HG03469 (cell line): ENCODE results near the gene CCDC88C.

Source experiments
- ATAC-seq: cut with Tn5 transposase; IDR thresholded peaks from one replicate; pipeline ENCODE4 v1.9.1; 2021; ENCODE audit warnings: mild to moderate bottlenecking, moderate library complexity, moderate number of reproducible peaks; ENCODE audit not compliant: unreplicated experiment

CCDC88C gene

GRCh38 chr14:91310606-91311283, 106.9 kb downstream of the CCDC88C start:
- no peak for ATAC-seq

- no peak for ATAC-seq
Observed at GRCh38 chr14:91309756-91310280, 107.8 kb downstream of the CCDC88C start.

GRCh38 chr14:91308337-91308736, 109.3 kb downstream of the CCDC88C start:
- ATAC-seq: no peak

GRCh38 chr14:91307652-91308051, 110.0 kb downstream of the CCDC88C start:
- ATAC-seq: no peak

GRCh38 chr14:91307046-91307445, 110.6 kb downstream of the CCDC88C start:
- ATAC-seq: no peak

- no peak for ATAC-seq
Observed at GRCh38 chr14:91306547-91306946, 111.1 kb downstream of the CCDC88C start.

- ATAC-seq: no peak
Observed at GRCh38 chr14:91305650-91306431, 111.8 kb downstream of the CCDC88C start.

- ATAC-seq: no peak
Observed at GRCh38 chr14:91303924-91304229, 113.7 kb downstream of the CCDC88C start.

- ATAC-seq: no peak
Observed at GRCh38 chr14:91303091-91303923, 114.3 kb downstream of the CCDC88C start.

GRCh38 chr14:91302391-91302790, 115.2 kb downstream of the CCDC88C start:
- no peak for ATAC-seq

GRCh38 chr14:91300957-91301356, 116.7 kb downstream of the CCDC88C start:
- ATAC-seq: no peak

GRCh38 chr14:91300283-91300895, 117.2 kb downstream of the CCDC88C start:
- ATAC-seq: no peak

- no peak for ATAC-seq
Observed at GRCh38 chr14:91299121-91300115, 118.2 kb downstream of the CCDC88C start.

- ATAC-seq: no peak
Observed at GRCh38 chr14:91298576-91298975, 119.0 kb downstream of the CCDC88C start.

- ATAC-seq: no peak
Observed at GRCh38 chr14:91297081-91297711, 120.4 kb downstream of the CCDC88C start.

GRCh38 chr14:91295851-91296796, 121.5 kb downstream of the CCDC88C start:
- no peak for ATAC-seq

- no peak for ATAC-seq
Observed at GRCh38 chr14:91295276-91295845, 122.3 kb downstream of the CCDC88C start.

- no peak for ATAC-seq
Observed at GRCh38 chr14:91294153-91294552, 123.5 kb downstream of the CCDC88C start.
